ENCODE results near the gene WDR41. TPM values are rescaled to one million over a fixed set of nuclear protein-coding genes. Genes with fewer than 3 reads are reported as not detected.

WDR41 gene
- 42.7 and 46.6 TPM in 2 replicates for total RNA-seq (2014; rRNA removed; shearing (Covaris generic))

GRCh38 chr5:77491783-77492652 is at the start of gene WDR41:
WDR41 (minus strand) TSS chr5:77492316; CDS start chr5:77492220, 96 bp downstream.

Other genes starting within 250 kb of the WDR41 start
- not detected in 2 replicates for gene OTP, start 146.4 kb upstream of the WDR41 start, total RNA-seq (2014; rRNA removed; shearing (Covaris generic))

All from A375 (cell line).